Smooth muscle cell (in vitro differentiated cells): ENCODE results near the gene NRSN2. TPM values are rescaled to one million over a fixed set of nuclear protein-coding genes. Genes with fewer than 3 reads are reported as not detected.
"Not testable (repeated sequence)": the region's sequence is repeated elsewhere in the genome, so short reads cannot be mapped to it uniquely, and the experiment has no call there.

ENCODE experiments used
- DNase-seq: peaks from one replicate; lab custom pipeline; 2025; ENCODE audit not compliant: unreplicated experiment; lab: John Stamatoyannopoulos, UW
- H2AFZ ChIP-seq: fragments of 200-600 bp; sonication (generic); 2 replicates; pipeline ENCODE4 v1.6.0; 2016; ENCODE audit warnings: antibody characterized with exemption, low read depth, mild to moderate bottlenecking
- H3F3A ChIP-seq: fragments of 200-600 bp; sonication (generic); 2 replicates; pipeline ENCODE4 v1.6.0; 2017; ENCODE audit warnings: antibody characterized with exemption, low read depth
- H3K27ac ChIP-seq: fragments of 200-600 bp; sonication (generic); 2 replicates; pipeline ENCODE4 v1.5.1; 2016; ENCODE audit warnings: low read depth, mild to moderate bottlenecking
- H3K27me3 ChIP-seq: fragments of 200-600 bp; sonication (generic); 2 replicates; pipeline ENCODE4 v1.6.1; 2016; ENCODE audit warnings: low read depth, mild to moderate bottlenecking
- H3K36me3 ChIP-seq: fragments of 200-600 bp; sonication (generic); 2 replicates; pipeline ENCODE4 v1.5.1; 2016; ENCODE audit warnings: low read depth
- H3K4me1 ChIP-seq: fragments of 200-600 bp; sonication (generic); 2 replicates; pipeline ENCODE4 v1.5.1; 2016; ENCODE audit warnings: low read depth
- H3K4me2 ChIP-seq: fragments of 200-600 bp; sonication (generic); 2 replicates; pipeline ENCODE4 v1.6.0; 2016; ENCODE audit warnings: mild to moderate bottlenecking
- H3K4me3 ChIP-seq: fragments of 200-600 bp; sonication (generic); 2 replicates; pipeline ENCODE4 v1.5.1; 2016; ENCODE audit warnings: mild to moderate bottlenecking
- H3K79me2 ChIP-seq: fragments of 200-600 bp; sonication (generic); 2 replicates; pipeline ENCODE4 v1.6.0; 2016; ENCODE audit warnings: low read depth, mild to moderate bottlenecking
- H3K9ac ChIP-seq: fragments of 200-600 bp; sonication (generic); 2 replicates; pipeline ENCODE4 v1.6.0; 2016; ENCODE audit warnings: low read depth
- H3K9me3 ChIP-seq: fragments of 200-600 bp; sonication (generic); replicated peaks from 2 replicates; pipeline ENCODE4 v1.5.1; 2016; ENCODE audit warnings: low read depth
- H4K20me1 ChIP-seq: fragments of 200-600 bp; sonication (generic); 2 replicates; pipeline ENCODE4 v1.6.0; 2016; ENCODE audit warnings: low read depth
- CTCF ChIP-seq: fragments of 200-600 bp; sonication (generic); IDR thresholded peaks from 2 replicates; pipeline ENCODE4 v1.5.1; 2017; ENCODE audit warnings: borderline replicate concordance, mild to moderate bottlenecking, antibody characterized with exemption; ENCODE audit not compliant: insufficient read depth, poor library complexity, severe bottlenecking
- WGBS: methylation state at CpG from one replicate; pipeline ENCODE4 v1.1.7; 2016; ENCODE audit warnings: low lambda C conversion rate; 5-methylcytosine and 5-hydroxymethylcytosine counted together
- polyA plus RNA-seq: library from polyadenylated mRNA; unstranded; fragments of >200 nt; fragmentation: Nextera tagmentation; extraction: Ambion mirVana; gene quantifications from 2 replicates; pipeline ENCODE4 v1.2.1, GENCODE V29; 2016
- total RNA-seq: library from RNA; depleted of rRNA; stranded (reverse); fragments of >200 nt; gene quantifications from 2 replicates; pipeline ENCODE4 v1.2.3, GENCODE V29; 2014

NRSN2 gene
- total and polyA plus RNA-seq, 2 experiments from 2014 or later: 50.1 to 107 TPM

- Histone ChIP-seq H3K4me1 (no peaks in the 10 kb centered on the region), H3K27me3 (no peaks in the 10 kb centered on the region), H2AFZ (no peak overlapping the region), H3K79me2 (peaks cover 47% of the 10 kb centered on the region), H3F3A (peaks cover 8% of the 10 kb centered on the region), H3K27ac (no peak overlapping the region), H3K9me3 (no peaks in the 10 kb centered on the region), H3K4me3 (no peak overlapping the region), H4K20me1 (peaks cover 26% of the 10 kb centered on the region), H3K36me3 (no peaks in the 10 kb centered on the region), H3K4me2 (no peak overlapping the region), H3K9ac (no peak overlapping the region)
- no peak for DNase-seq
- TF ChIP-seq CTCF: no peak
- 84% methylated on average over 5 of the region's 5 CpGs for WGBS
Observed at GRCh38 chr20:383889-384288, 37.0 kb downstream of the NRSN2 start.

GRCh38 chr20:384723-385122, 37.8 kb downstream of the NRSN2 start:
- H4K20me1 ChIP-seq: peaks cover 26% of the 10 kb centered on the region
- H3K27ac ChIP-seq: no peak overlapping the region
- DNase-seq: no peak
- no peak overlapping the region for H3K4me3 ChIP-seq
- H2AFZ ChIP-seq: no peak overlapping the region
- H3F3A ChIP-seq: peaks cover 8% of the 10 kb centered on the region
- no peaks in the 10 kb centered on the region for H3K27me3 ChIP-seq
- H3K4me1 ChIP-seq: no peaks in the 10 kb centered on the region
- TF ChIP-seq CTCF: no peak
- no peak overlapping the region for H3K4me2 ChIP-seq
- no peaks in the 10 kb centered on the region for H3K9me3 ChIP-seq
- H3K36me3 ChIP-seq: no peaks in the 10 kb centered on the region
- peaks cover 47% of the 10 kb centered on the region for H3K79me2 ChIP-seq
- WGBS: 88% methylated on average over 1 of the region's 1 CpG
- H3K9ac ChIP-seq: no peak overlapping the region

GRCh38 chr20:385448-385847, 38.5 kb downstream of the NRSN2 start:
- Histone ChIP-seq H3K9me3 (no peaks in the 10 kb centered on the region), H4K20me1 (peaks cover 26% of the 10 kb centered on the region), H3K79me2 (peaks cover 47% of the 10 kb centered on the region), H3K27ac (no peak overlapping the region), H3K4me3 (no peak overlapping the region), H3K9ac (no peak overlapping the region), H3K4me1 (no peaks in the 10 kb centered on the region), H3K4me2 (no peak overlapping the region), H3K36me3 (no peaks in the 10 kb centered on the region), H2AFZ (no peak overlapping the region), H3K27me3 (no peaks in the 10 kb centered on the region), H3F3A (peaks cover 8% of the 10 kb centered on the region)
- no peak for DNase-seq
- TF ChIP-seq CTCF: no peak
- 94% methylated on average over 5 of the region's 5 CpGs for WGBS

GRCh38 chr20:386634-387033, 39.7 kb downstream of the NRSN2 start:
- H4K20me1 ChIP-seq: peaks cover 26% of the 10 kb centered on the region
- H3K9me3 ChIP-seq, H2AFZ ChIP-seq, H3F3A ChIP-seq, DNase-seq, H3K27me3 ChIP-seq, H3K27ac ChIP-seq, H3K4me1 ChIP-seq, H3K9ac ChIP-seq, H3K4me2 ChIP-seq, H3K36me3 ChIP-seq, H3K4me3 ChIP-seq: not testable (repeated sequence)
- H3K79me2 ChIP-seq: peaks cover 47% of the 10 kb centered on the region
- WGBS: 98% methylated on average over 8 of the region's 8 CpGs
